ENCODE data around the gene BTBD9.

The BTBD9 gene

DNA sequence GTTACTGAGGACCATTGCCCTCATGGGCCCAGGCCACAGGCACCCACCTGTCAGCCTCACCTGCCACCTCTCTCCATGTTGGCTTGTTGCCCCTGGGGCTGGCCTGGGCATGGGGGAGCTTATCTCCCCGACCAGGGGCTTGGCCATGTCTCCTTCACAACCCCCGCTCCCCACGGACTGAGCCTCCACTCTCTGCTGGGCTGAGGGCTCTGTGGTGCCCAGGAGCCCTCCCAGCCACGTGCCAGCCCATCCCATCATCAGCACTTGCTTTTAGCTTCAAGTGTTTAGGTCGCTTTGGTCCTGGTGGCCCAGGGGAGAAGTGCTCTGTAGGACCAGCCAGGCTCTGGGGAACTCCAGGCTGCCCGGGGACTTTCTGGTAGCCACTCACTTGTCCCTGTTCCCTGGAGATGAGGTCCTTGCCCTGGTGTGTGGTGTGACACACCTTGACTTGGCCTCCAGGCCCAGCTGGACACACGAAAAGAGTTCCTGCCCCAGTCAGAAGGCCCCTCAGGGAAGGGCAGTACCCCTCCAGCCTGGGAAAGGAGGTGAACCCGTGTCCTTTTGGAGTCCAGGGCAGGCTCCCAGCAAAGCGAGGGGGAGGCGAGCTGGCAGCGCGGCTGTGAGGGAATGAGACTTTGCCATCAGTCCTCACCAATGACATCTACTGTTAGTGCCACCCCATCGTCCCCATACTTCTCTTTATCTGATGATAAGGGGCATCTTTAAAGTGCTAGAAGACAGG, 467.6 kb downstream of the BTBD9 start:
- no peak for DNase-seq

DNA sequence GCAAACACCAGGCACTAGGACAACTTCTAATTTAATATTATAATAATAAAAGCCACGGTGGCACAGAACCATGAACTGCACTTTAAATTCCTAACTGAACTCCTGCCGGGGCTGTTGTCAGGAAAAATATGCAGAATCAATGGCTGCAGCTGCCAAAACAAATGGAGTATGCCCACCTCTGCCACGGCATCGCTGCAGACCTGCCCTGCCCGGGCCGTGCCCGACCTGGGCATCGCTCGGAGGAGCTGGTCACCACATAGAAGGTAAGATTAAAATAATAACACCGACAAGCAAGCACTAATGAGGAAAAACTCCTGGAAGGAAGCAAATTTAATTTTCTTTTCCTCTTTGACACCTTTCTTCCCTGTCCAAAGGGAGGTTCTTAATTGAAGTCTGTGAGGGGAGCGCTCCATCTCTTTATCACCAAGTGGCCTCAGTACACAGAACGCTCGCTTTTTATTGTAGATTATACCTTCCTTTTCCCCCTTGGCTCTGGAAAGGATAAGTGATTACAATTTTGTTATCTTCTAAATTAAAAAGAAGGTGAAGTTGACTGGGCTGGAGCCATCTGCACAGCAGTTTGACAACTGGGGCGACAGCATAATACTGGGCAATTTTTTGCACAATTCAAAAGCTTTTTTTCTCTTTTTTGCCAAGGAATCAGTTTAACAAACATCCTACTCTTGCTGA, 468.9 kb downstream of the BTBD9 start:
- no peak for DNase-seq

DNA sequence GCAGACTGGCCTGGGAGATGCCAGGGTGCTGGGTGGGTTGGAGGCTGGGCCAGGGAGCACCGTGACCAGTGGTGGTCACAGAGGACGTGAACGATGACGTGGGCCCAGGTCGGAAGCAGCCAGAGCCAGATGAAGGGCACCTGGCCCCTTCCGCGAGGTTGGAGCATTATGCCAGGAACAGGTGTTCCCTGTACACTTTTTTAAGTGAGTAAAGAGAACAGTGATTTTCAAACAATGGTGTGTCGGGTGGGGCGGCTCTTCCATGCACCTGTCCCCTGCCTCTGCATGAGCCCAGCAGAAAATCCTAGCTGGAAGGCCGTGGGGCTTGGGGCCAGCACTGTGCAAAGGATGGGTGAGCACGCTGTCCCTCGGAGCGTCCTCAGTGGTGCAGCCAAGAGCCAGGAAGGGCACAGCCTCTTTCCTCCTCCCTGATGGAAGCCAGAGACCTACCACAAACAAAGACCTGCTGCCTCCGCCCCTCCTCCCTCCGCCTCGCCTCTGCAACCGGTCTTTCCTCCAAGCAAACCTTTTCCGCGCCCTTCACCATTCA, 469.7 kb downstream of the BTBD9 start:
- peak; percentile 97 for DNase-seq

DNA sequence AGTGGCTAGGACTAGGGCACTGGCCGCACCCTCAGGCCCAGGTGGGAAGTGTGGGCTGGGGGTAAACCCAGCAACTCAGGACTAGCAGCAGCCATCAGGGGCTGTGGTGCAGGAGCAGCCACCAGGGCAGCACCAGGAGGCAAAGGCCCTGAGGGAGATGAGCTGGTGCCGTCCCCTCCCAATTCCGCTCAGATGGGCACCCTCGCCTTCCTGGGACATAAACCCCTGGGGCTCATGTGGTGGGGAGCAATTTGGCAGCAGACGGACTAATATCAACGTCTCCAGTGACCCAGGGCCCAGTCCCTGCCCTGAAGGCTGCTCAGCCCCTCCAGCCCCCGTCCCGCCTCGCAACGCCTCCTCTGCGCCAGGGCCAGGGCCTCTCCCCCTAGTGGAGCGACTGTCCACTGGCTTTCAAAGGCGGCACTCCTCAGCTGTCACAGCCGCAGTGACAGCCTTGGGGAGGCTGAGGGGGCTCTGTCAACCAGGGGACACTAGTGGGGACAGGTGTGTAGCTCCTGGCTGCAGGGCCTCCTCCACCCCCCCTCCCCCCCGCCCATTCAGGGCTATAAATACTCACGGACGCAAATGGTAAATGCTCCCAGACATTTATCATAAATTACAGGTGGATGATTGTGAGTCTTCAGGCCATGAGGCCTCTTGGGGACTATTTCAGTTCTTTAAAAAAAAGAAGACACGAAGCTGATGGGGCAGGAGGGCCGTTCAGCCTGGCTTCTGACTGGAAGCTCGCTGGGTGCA, 470.3 kb downstream of the BTBD9 start:
- DNase-seq: no peak

GRCh38 chr6:38168699-38169098, 471.0 kb downstream of the BTBD9 start:
- DNase-seq: no peak

- DNase-seq: no peak
Observed at GRCh38 chr6:38168126-38168525, 471.6 kb downstream of the BTBD9 start.

DNA sequence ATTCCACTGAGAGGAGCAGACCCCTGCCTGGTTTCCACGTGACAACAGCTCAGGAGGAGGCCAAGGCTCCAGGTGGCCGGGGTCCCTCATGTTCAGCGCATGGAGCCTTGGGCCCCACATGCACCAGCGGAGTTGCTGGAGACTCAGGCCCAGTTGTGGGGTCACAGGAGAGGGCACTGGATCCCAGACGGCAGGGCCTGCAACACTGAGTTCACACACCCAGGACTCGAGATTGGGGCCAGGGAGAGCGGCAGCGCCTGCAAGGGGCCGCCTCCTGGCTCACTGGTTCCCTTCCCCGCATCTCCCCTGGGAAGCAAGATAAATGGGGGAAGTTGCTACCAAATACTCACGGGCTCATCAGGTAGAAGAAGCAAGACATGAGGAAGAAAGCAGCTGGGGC, 472.1 kb downstream of the BTBD9 start:
- no peak for DNase-seq

DNA sequence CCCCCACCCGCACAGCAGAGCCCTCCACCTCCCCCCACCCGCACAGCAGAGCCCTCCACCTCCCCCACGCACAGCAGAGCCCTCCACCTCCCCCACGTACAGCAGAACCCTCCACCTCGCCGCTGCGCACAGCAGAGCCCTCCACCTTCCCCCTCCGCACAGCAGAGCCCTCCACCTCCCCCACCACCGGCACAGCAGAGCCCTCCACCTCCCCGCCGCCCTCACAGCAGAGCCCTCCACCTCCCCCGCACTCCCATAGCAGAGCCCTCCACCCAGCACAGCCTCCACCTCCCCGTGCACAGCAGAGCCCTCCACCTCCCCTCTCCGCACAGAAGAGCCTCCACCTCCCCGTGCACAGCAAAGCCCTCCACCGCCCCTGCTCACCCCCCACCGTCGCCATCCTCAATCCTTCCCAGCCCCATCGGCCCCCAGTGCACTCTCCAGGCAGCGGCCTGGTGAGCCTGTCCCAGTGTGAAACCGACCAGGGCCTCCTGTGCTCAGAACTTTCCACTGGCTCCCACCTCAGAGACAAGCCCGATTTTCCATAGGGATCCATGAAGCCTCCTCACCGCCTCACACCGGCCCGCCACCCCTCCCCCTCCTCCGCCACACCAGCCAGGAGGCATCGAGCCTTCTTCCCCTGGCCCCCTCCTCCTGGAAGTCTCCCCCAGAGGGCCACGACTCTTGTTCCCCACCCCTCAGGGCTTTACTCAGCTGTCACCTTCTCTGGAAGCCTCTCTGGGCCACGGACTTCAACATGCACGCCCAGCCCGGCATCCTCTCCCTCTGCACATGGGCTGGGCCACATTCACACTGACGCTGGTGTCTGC, 473.1 kb downstream of the BTBD9 start:
- no peak for DNase-seq

GRCh38 chr6:38164671-38165108, 475.0 kb downstream of the BTBD9 start:
- no peak for DNase-seq

GRCh38 chr6:38164131-38164481, 475.6 kb downstream of the BTBD9 start:
- no peak for DNase-seq

GRCh38 chr6:38163186-38164130, 476.3 kb downstream of the BTBD9 start:
- DNase-seq: no peak

GRCh38 chr6:38162493-38163185, 477.1 kb downstream of the BTBD9 start:
- DNase-seq: no peak

DNA sequence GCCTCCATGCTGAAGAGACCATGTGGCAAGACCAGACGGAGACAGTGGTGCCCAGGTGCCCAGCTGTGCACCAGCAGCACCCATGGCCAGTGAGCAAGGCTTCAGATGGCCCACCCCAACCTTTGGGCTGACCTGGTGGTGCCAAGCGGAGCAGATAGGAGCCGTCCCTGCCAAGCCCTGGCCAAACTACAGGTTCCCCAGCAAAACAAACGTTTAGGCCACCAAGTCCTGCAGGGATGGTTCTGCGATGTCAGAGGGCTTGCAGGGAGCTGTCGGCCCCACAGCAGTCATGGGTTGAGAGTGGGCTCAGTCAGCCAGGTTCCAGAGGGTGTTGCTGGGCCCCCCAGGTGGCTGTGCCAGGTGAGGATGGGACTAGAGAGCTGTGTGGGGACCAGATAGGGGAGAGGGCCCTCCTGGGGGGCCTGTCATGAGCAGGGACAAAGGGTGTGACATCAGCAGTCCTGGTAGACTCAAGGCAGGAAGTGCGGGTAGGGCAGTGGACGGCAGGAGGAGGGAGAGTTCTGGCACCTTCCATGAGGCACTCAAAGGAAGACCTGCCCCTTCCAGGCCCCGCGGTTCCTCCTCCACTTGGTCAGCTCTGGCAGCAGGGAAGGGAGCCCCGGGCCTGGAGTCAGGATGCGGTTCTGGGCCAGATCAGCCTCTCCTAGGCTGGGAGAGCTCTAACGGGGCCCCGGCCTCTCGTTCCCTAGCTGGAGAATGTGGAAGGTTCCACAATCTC, 477.8 kb downstream of the BTBD9 start:
- DNase-seq: no peak

GRCh38 chr6:38161331-38161730, 478.4 kb downstream of the BTBD9 start:
- no peak for DNase-seq

DNA sequence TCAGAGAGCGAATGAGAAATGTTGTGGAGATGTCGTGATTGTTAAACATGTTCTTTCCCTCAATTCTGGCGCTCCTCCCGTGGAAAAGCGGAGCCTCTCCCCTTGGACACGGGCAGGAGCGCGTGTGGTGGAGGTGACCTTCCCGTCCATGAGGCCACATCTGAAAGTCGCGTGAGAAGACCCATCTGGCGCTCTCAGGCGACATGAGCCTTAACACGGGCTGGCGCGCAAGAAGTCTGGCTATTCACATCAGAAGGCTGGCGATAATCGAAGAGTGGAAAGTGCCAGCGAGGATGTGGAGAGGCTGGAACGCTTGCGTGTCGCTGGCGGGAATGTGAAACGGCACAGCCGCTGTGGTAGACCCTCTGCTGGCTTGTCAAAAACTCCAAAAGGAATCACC, 478.9 kb downstream of the BTBD9 start:
- no peak for DNase-seq

DNA sequence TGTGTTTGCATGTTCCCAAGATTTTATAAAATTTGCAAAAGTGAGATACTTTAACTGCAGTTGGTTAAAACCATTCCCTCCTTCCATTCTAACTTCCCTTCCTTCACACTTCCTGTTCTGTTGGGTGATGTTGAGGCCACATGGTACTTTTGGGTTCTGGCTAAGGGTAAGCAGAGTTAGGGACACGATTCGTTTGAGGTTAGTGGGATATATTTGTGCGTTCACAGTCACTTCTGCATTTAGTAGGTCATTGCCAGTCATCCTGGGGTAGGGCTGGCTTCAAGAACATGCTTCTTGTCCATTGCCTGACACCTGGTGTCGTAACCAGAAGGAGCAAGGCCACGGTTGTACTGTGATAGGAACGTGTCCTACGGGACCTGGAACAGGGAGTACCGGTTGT, 480.1 kb downstream of the BTBD9 start:
- no peak for DNase-seq

DNA sequence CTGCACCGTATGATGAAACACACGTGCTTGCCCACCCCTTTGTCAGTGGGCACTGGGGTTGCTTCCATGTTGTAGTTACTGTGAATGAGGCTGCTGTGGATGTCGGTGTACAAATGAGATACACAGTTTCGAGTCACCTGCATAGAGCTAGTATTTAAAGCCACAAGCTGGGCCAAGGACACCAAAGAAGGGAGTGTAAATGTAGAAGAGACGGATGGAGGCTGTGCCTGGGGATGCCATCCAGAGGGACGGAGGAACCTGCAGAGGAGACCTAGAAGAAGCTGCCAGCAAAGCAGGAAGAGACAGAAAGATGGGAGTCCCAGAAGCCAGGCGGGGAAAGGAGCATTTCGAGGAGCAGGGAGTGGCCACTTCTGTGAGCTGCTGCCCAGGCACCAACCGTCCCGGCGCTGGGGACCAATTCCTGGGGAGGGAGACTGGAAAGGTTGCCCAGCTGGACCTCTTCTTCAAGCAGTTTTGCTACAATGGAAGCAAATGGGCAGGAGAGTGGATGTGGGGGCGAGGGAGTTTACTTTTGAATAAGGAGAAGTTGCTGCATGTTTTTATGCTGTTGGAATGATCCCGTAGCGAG, 480.9 kb downstream of the BTBD9 start:
- no peak for DNase-seq

DNA sequence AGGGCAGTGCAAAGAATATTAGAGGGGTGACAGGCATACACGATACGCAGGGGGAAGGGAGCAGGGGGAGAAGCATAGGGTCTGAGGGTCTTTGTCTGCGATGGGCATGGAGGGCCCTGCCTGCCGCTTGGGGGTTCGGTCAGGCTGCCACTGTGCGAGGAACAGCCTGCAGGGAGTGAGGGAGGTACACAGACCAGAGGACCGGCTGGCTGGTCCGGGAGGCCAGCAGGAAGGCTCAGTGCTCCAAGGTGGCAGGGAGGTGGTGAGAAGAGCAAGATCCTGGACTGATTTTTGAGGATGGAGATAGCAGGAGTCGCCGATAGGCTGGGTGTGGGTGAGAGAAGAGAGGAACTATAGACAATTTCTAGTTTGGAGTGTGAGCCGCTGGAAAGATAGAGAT, 481.8 kb downstream of the BTBD9 start:
- DNase-seq: no peak

GRCh38 chr6:38156818-38157565, 482.7 kb downstream of the BTBD9 start:
- no peak for DNase-seq

All from NCI-H2029 treated with DMSO at 0.1 percent for 48 hours (cell line).